ENCODE measurements around the gene CHCHD6. TPM values are rescaled to one million over a fixed set of nuclear protein-coding genes. Genes with fewer than 3 reads are reported as not detected.

CHCHD6 gene
- total and polyA plus RNA-seq, 12 donors = 5.2 to 27.0 (median 10.2) TPM

- ATAC-seq (peak in 1 of 8 donors; percentile 11), DNase-seq (no peak)
- no peak overlapping the region for H3K27ac ChIP-seq
- no peaks in the 10 kb centered on the region for H3K36me3 ChIP-seq
- TF ChIP-seq, protein P1, sequence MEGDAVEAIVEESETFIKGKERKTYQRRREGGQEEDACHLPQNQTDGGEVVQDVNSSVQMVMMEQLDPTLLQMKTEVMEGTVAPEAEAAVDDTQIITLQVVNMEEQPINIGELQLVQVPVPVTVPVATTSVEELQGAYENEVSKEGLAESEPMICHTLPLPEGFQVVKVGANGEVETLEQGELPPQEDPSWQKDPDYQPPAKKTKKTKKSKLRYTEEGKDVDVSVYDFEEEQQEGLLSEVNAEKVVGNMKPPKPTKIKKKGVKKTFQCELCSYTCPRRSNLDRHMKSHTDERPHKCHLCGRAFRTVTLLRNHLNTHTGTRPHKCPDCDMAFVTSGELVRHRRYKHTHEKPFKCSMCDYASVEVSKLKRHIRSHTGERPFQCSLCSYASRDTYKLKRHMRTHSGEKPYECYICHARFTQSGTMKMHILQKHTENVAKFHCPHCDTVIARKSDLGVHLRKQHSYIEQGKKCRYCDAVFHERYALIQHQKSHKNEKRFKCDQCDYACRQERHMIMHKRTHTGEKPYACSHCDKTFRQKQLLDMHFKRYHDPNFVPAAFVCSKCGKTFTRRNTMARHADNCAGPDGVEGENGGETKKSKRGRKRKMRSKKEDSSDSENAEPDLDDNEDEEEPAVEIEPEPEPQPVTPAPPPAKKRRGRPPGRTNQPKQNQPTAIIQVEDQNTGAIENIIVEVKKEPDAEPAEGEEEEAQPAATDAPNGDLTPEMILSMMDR (IDR thresholded peaks at IDR 0.05) = no peak
- H3K27me3 ChIP-seq = no peaks in the 10 kb centered on the region
- intact Hi-C loops (cut with DNase I) = no loop called here
- WGBS, 2 donors = 89 to 91% methylated on average over 16 of the region's 16 CpGs
- no peak overlapping the region for H3K4me3 ChIP-seq
- H3K9me3 ChIP-seq = no peaks in the 10 kb centered on the region
- no peaks in the 10 kb centered on the region for H3K4me1 ChIP-seq
These were observed 155.6 kb downstream of the CHCHD6 start for GRCh38 chr3:126859415-126860246.

GRCh38 chr3:126865736-126866135 lies 161.7 kb downstream of the CHCHD6 start:
- no peak for DNase-seq
- ATAC-seq = peak in 1 of 8 donors; percentile 41
- H3K27ac ChIP-seq = peak overlapping the region in 2 of 10 donors; percentile 10 to 26
- TF ChIP-seq, protein P1 (IDR thresholded peaks at IDR 0.05) = no peak
- no peaks in the 10 kb centered on the region for H3K9me3 ChIP-seq
- no peaks in the 10 kb centered on the region for H3K27me3 ChIP-seq
- H3K4me1 ChIP-seq = peaks cover 0 to 28% (median 12%) of the 10 kb centered on the region in 9 donors
- no peak overlapping the region for H3K4me3 ChIP-seq
- intact Hi-C loops (cut with DNase I) = no loop called here
- no peaks in the 10 kb centered on the region for H3K36me3 ChIP-seq
- WGBS, 2 donors = 44 to 47% methylated on average over 1 of the region's 1 CpG

DNA sequence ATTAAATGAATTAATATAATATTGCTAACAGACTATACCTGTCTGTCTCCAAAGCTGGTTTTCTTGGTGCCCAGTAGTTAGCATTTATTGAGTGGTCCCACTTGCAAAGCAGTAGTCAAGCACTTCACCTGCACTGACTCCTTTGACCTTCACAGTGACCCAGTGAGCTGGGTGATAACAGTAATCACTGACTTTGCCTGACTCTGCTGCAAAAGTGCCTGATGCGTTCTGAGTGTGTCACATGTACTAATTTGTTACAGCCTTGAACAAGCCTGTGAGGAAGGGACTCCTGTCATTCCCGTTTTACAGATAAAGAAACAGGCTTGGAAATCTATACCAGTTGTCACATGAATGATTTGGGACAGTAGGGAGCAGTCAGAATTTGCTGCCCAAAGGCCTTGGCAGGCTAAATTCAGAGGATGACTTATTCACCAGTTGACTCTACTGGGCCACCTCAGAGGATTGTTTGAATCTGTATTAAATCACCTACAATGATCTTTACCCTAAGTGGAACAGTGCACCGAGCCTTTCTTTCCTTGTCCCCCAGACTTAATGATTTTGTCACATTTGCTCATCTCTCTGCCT lies 162.2 kb downstream of the CHCHD6 start:
- Histone ChIP-seq H3K27ac (peak overlapping the region in 4 of 10 donors; percentile 10 to 35 (median 30)), H3K4me3 (no peak overlapping the region), H3K36me3 (no peaks in the 10 kb centered on the region), H3K4me1 (peaks cover 0 to 28% (median 12%) of the 10 kb centered on the region in 9 donors), H3K9me3 (no peaks in the 10 kb centered on the region), H3K27me3 (no peaks in the 10 kb centered on the region)
- TF ChIP-seq, protein P1 (IDR thresholded peaks at IDR 0.05) = no peak
- ATAC-seq = peak; percentile 20 to 85 (median 48)
- no peak for DNase-seq
- WGBS, 2 donors = 57 to 68% methylated on average over 3 of the region's 3 CpGs
- intact Hi-C loops (cut with DNase I) = no loop called here

- ATAC-seq = peak in 1 of 8 donors; percentile 26
These were observed 163.3 kb downstream of the CHCHD6 start for GRCh38 chr3:126867190-126867862.

More at GRCh38 chr3:126867190-126867862, 163.3 kb downstream of the CHCHD6 start:
- no peaks in the 10 kb centered on the region for H3K27me3 ChIP-seq
- H3K36me3 ChIP-seq = no peaks in the 10 kb centered on the region
- H3K4me3 ChIP-seq = no peak overlapping the region
- DNase-seq = no peak
- TF ChIP-seq, protein P1 (IDR thresholded peaks at IDR 0.05) = no peak
- WGBS, 2 donors = 59 to 65% methylated on average over 4 of the region's 4 CpGs
- H3K4me1 ChIP-seq = peaks cover 0 to 28% (median 12%) of the 10 kb centered on the region in 9 donors
- intact Hi-C loops (cut with DNase I) = no loop called here
- no peaks in the 10 kb centered on the region for H3K9me3 ChIP-seq
- peak overlapping the region in 1 of 10 donors; percentile 35 for H3K27ac ChIP-seq

All from heart right ventricle (tissue), 16 donors.